ENCODE data around the gene LRFN2.

The LRFN2 gene

GRCh38 chr6:40476673-40477072 is 110.5 kb downstream of the LRFN2 start:
- no peak for TF ChIP-seq CTCF (IDR thresholded peaks at IDR 0.05; ENCODE audit: borderline replicate concordance, insufficient read depth, low read depth, low read length)
- no peak overlapping the region for H3K4me3 ChIP-seq (ENCODE audit: low read depth, low read length)

GRCh38 chr6:40474937-40475336 is 112.2 kb downstream of the LRFN2 start:
- no peak for TF ChIP-seq CTCF (IDR thresholded peaks at IDR 0.05; ENCODE audit: borderline replicate concordance, insufficient read depth, low read depth, low read length)
- no peak overlapping the region for H3K4me3 ChIP-seq (ENCODE audit: low read depth, low read length)

- H3K4me3 ChIP-seq (ENCODE audit: low read depth, low read length): no peak overlapping the region
- TF ChIP-seq CTCF (IDR thresholded peaks at IDR 0.05; ENCODE audit: borderline replicate concordance, insufficient read depth, low read depth, low read length): no peak
Observed at GRCh38 chr6:40473026-40473425, 114.1 kb downstream of the LRFN2 start.

GRCh38 chr6:40472353-40472752 is 114.8 kb downstream of the LRFN2 start:
- TF ChIP-seq CTCF (IDR thresholded peaks at IDR 0.05; ENCODE audit: borderline replicate concordance, insufficient read depth, low read depth, low read length): no peak
- H3K4me3 ChIP-seq (ENCODE audit: low read depth, low read length): no peak overlapping the region

- TF ChIP-seq CTCF (IDR thresholded peaks at IDR 0.05; ENCODE audit: borderline replicate concordance, insufficient read depth, low read depth, low read length): no peak
- H3K4me3 ChIP-seq (ENCODE audit: low read depth, low read length): no peak overlapping the region
Observed at GRCh38 chr6:40471243-40471642, 115.9 kb downstream of the LRFN2 start.

GRCh38 chr6:40469323-40469722 is 117.8 kb downstream of the LRFN2 start:
- H3K4me3 ChIP-seq (ENCODE audit: low read depth, low read length): no peak overlapping the region
- TF ChIP-seq CTCF (IDR thresholded peaks at IDR 0.05; ENCODE audit: borderline replicate concordance, insufficient read depth, low read depth, low read length): no peak

- TF ChIP-seq CTCF (IDR thresholded peaks at IDR 0.05; ENCODE audit: borderline replicate concordance, insufficient read depth, low read depth, low read length): no peak
- no peak overlapping the region for H3K4me3 ChIP-seq (ENCODE audit: low read depth, low read length)
Observed at GRCh38 chr6:40466986-40467539, 120.1 kb downstream of the LRFN2 start.
